GM10266 (cell line): ENCODE measurements around the gene SLC24A1.

Experiments
- DNase-seq: peaks from one replicate; pipeline ENCODE4 v3.0.0; 2012; ENCODE audit errors: extremely low spot score
- TF ChIP-seq, protein P1 (sequence below): IDR thresholded peaks from 2 replicates; pipeline ENCODE4 v1.5.1; 2012; ENCODE audit warnings: mild to moderate bottlenecking, low read depth; ENCODE audit not compliant: control insufficient read depth, insufficient read depth; ENCODE audit errors: missing control alignments

Gene SLC24A1

DNA sequence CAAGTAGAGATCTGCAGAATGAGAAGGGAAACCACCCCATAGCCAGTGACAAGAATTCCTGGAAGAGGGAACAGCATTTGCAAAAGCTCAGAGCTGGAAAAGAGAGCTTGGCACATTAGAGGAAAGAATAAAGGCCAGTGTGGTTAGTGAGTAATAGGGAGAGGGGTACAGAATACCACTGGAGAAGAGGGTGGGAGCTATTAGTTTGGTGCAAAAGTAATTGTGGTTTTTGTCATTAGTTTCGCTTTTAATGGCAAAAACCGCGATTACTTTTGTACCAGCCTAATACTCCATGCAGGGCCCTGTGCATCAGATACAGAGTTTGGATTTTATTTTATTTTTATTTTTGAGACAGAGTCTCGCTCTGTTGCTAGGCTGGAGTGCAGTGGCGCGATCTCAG is 9.8 kb downstream of the SLC24A1 start:
- no peak for DNase-seq
- TF ChIP-seq, protein P1, sequence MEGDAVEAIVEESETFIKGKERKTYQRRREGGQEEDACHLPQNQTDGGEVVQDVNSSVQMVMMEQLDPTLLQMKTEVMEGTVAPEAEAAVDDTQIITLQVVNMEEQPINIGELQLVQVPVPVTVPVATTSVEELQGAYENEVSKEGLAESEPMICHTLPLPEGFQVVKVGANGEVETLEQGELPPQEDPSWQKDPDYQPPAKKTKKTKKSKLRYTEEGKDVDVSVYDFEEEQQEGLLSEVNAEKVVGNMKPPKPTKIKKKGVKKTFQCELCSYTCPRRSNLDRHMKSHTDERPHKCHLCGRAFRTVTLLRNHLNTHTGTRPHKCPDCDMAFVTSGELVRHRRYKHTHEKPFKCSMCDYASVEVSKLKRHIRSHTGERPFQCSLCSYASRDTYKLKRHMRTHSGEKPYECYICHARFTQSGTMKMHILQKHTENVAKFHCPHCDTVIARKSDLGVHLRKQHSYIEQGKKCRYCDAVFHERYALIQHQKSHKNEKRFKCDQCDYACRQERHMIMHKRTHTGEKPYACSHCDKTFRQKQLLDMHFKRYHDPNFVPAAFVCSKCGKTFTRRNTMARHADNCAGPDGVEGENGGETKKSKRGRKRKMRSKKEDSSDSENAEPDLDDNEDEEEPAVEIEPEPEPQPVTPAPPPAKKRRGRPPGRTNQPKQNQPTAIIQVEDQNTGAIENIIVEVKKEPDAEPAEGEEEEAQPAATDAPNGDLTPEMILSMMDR = no peak

DNA sequence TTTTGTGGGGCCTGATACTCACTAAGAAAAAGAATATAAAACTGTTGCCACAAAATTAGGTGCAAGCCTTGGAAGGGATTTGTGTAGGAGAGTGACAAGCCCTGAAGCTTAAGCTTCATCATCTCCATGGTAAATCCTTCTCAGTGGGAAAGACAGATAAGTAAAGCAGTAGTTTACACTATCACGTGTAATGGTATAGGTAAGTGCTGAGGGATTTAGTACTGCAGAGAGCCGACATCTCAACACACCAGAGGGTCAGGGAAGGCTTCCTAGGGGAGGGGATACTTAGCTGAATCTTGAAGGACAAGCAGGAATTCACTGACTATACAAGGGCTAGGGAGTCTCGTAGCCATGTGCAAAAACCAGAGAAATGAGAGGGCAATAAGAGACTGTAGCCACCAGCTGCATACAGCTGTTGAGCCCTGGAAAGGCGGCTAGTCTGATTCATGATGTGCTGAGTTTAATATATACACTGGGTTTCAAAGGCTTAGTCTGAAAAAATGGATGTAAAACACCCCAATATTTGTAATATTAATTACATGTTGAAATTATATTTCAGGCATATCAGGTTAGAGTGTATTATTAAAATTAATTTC is 11.1 kb downstream of the SLC24A1 start:
- TF ChIP-seq, protein P1 = no peak
- no peak for DNase-seq

DNA sequence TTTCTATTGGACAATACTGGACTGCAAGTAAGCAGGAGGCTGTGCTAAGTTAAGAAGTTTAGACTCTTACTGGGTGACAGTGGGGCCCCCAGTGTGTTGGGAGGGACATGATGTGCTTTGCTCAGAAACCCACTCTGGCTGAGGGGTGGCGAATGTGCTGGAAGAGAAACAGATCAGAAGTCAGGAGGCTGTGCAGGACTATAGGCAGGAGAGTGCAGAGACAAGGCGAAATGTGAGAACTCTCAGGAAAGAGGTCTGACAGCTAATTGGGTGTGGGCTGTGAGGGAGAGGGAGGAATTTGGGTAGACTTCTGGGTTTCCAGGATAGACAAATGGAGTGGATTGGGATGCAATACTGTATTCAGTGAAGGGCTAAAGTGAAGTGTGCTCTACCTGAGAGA is 12.0 kb downstream of the SLC24A1 start:
- TF ChIP-seq, protein P1 = no peak
- DNase-seq = no peak

DNA sequence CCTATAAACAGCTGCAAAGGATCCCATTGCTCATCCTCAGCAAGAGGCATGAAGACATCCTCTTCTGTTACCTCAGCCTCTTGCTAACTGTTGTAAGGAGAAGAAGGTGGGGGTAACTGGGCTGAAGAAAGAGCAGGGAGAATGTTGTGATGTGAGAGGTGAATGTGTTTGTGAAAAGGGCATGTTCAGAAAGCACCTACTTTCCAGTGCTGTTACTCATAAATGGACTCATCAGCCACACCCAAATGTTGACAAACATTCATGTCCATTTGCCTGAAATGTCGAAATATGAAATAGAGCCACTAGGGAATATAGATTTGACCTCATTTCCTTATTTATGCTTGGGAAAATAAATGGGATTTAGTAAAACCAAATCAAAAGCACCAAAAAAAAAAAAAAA is 12.6 kb downstream of the SLC24A1 start:
- no peak for DNase-seq
- TF ChIP-seq, protein P1 = no peak

DNA sequence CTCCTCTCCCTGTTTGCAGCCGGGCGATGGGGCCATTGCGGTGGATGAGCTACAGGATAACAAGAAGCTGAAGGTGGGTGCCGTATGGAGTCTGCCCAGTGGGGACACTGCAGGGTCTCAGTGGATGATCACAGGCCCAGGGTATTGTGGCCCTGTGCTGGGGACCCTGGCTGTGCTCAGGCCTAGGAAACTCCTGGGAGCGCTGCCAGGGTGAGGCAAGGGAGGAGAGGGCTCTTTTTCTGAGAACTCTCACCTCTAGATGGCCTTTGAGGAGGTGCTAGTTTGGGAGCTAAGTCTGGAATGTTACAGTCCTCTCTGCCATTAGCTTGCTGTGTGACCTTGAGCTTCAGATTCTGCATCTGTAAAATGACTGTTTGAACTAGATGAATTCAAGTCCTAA is 16.4 kb downstream of the SLC24A1 start:
- TF ChIP-seq, protein P1 = no peak
- no peak for DNase-seq

DNA sequence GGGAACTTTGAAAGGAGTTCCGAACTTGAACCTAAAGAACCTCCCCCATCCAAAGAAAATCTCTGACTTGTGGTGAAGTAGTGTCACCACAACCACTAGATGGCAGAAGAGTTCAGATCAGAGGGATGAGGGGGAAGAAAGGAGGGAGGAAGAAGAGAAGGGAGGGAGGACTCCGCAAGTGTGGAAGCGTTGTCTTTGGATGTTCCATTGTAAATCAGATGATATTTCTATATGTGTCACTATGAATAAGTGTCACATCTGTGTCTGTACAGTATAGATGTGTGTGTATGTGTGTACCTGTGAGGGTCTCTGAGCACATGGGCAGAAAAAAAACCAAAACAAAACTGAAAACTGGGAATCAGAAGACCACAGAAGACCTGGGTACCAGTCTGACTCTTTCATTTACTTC is 16.9 kb downstream of the SLC24A1 start:
- TF ChIP-seq, protein P1 = peak; percentile 74
- DNase-seq = peak; percentile 64

DNA sequence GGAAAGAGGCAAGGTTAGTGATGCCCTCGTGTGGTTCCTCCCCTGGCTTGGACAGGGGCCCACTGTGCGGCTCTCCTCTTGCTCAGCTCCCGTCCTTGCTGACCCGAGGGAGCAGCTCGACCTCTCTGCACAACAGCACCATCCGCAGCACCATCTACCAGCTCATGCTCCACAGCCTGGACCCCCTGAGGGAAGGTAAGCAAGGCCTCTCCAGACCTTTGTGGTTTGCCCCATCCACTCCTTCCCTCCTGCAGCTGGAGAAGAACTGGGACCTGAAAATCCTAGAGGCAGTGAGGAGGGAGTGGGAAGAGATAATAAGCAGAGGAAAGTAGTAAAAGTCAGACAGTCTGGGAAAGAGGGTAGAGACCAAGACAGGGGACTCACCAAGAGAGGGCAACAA is 17.8 kb downstream of the SLC24A1 start:
- no peak for DNase-seq
- TF ChIP-seq, protein P1 = no peak
